H9 (cell line): ENCODE results near the gene HOXC6. TPM values are rescaled to one million over a fixed set of nuclear protein-coding genes. Genes with fewer than 3 reads are reported as not detected.

Source experiments
- DNase-seq: peaks from one replicate; pipeline ENCODE4 v3.0.0-alpha.2; 2017
- H2AFZ ChIP-seq: one replicate; pipeline ENCODE4 v1.6.1; 2013; ENCODE audit warnings: mild to moderate bottlenecking, low read length, control low read depth, moderate library complexity
- H2AK5ac ChIP-seq: 2 replicates; pipeline ENCODE4 v1.6.1; 2013; ENCODE audit warnings: low read length, control low read depth, mixed read lengths; ENCODE audit not compliant: insufficient read length
- H2BK120ac ChIP-seq: one replicate; pipeline ENCODE4 v1.6.1; 2013; ENCODE audit warnings: low read depth, mild to moderate bottlenecking, low read length, control low read depth, inconsistent platforms; ENCODE audit not compliant: poor library complexity, severe bottlenecking
- H2BK12ac ChIP-seq: 2 replicates; pipeline ENCODE4 v1.6.1; 2013; ENCODE audit warnings: low read length, control low read depth, mixed read lengths, low read depth; ENCODE audit not compliant: insufficient read length
- H2BK15ac ChIP-seq: 2 replicates; pipeline ENCODE4 v1.6.1; 2013; ENCODE audit warnings: low read depth, low read length, control low read depth
- H2BK20ac ChIP-seq: one replicate; pipeline ENCODE4 v1.6.1; 2013; ENCODE audit warnings: low read depth, mild to moderate bottlenecking, low read length, control low read depth, inconsistent platforms; ENCODE audit not compliant: poor library complexity, severe bottlenecking
- H2BK5ac ChIP-seq: 2 replicates; pipeline ENCODE4 v1.6.1; 2013; ENCODE audit warnings: low read length, control low read depth, mixed read lengths; ENCODE audit not compliant: insufficient read length
- H3K14ac ChIP-seq: 2 replicates; pipeline ENCODE4 v1.6.1; 2013; ENCODE audit warnings: low read length, control low read depth; ENCODE audit not compliant: insufficient read depth
- H3K18ac ChIP-seq: 2 replicates; pipeline ENCODE4 v1.6.1; 2013; ENCODE audit warnings: low read depth, mild to moderate bottlenecking, mixed read lengths, low read length, control low read depth; ENCODE audit not compliant: insufficient read length
- H3K23ac ChIP-seq: 2 replicates; pipeline ENCODE4 v1.6.1; 2013; ENCODE audit warnings: low read length, control low read depth, mixed read lengths, low read depth; ENCODE audit not compliant: insufficient read length
- H3K23me2 ChIP-seq: 2 replicates; pipeline ENCODE4 v1.6.1; 2013; ENCODE audit warnings: low read depth, mild to moderate bottlenecking, mixed read lengths, low read length, control low read depth; ENCODE audit not compliant: insufficient read length, poor library complexity, severe bottlenecking
- H3K27ac ChIP-seq: 2 replicates; pipeline ENCODE4 v1.5.1; 2013; ENCODE audit warnings: low read length, control low read depth, mixed read lengths, low read depth; ENCODE audit not compliant: insufficient read length
- H3K27me3 ChIP-seq: 2 replicates; pipeline ENCODE4 v1.6.1; 2013; ENCODE audit warnings: low read length, control low read depth, inconsistent platforms; ENCODE audit not compliant: insufficient read depth
- H3K4ac ChIP-seq: 2 replicates; pipeline ENCODE4 v1.6.1; 2013; ENCODE audit warnings: low read depth, mild to moderate bottlenecking, control low read depth, inconsistent platforms, low read length, moderate library complexity
- H3K4me1 ChIP-seq: 2 replicates; pipeline ENCODE4 v1.6.1; 2013; ENCODE audit warnings: low read length, control low read depth, inconsistent platforms; ENCODE audit not compliant: insufficient read depth
- H3K4me2 ChIP-seq: 2 replicates; pipeline ENCODE4 v1.6.1; 2013; ENCODE audit warnings: low read length, control low read depth, mixed read lengths; ENCODE audit not compliant: insufficient read length, insufficient read depth
- H3K56ac ChIP-seq: 2 replicates; pipeline ENCODE4 v1.6.1; 2013; ENCODE audit warnings: low read depth, mild to moderate bottlenecking, mixed read lengths, low read length, control low read depth; ENCODE audit not compliant: insufficient read length
- H3K79me1 ChIP-seq: 2 replicates; pipeline ENCODE4 v1.6.1; 2013; ENCODE audit warnings: low read depth, mild to moderate bottlenecking, moderate library complexity, low read length, control low read depth, inconsistent platforms; ENCODE audit not compliant: insufficient read depth, poor library complexity, severe bottlenecking
- H3K79me2 ChIP-seq: 2 replicates; pipeline ENCODE4 v1.6.1; 2013; ENCODE audit warnings: low read length, control low read depth, inconsistent platforms; ENCODE audit not compliant: insufficient read depth
- H3K9ac ChIP-seq: 2 replicates; pipeline ENCODE4 v1.6.1; 2013; ENCODE audit warnings: low read length, control low read depth, mixed read lengths; ENCODE audit not compliant: insufficient read length; ENCODE audit errors: extremely low read depth
- H3K9me3 ChIP-seq: one replicate; pipeline ENCODE4 v1.6.1; 2013; ENCODE audit warnings: low read depth, low read length, inconsistent platforms; ENCODE audit not compliant: control insufficient read depth
- H3T11ph ChIP-seq: one replicate; pipeline ENCODE4 v1.6.1; 2013; ENCODE audit warnings: mild to moderate bottlenecking, low read length, control low read depth, inconsistent platforms
- H4K20me1 ChIP-seq: one replicate; pipeline ENCODE4 v1.6.1; 2013; ENCODE audit not compliant: control insufficient read depth, insufficient read length, insufficient read depth
- H4K5ac ChIP-seq: 2 replicates; pipeline ENCODE4 v1.6.1; 2013; ENCODE audit warnings: low read depth, mild to moderate bottlenecking, mixed read lengths, low read length, control low read depth; ENCODE audit not compliant: insufficient read length
- H4K8ac ChIP-seq: replicated peaks from 2 replicates; pipeline ENCODE4 v1.6.1; 2013; ENCODE audit warnings: low read length, control low read depth, mixed read lengths, low read depth; ENCODE audit not compliant: insufficient read length
- H4K91ac ChIP-seq: 2 replicates; pipeline ENCODE4 v1.6.1; 2013; ENCODE audit warnings: low read depth, mild to moderate bottlenecking, moderate library complexity, mixed read lengths, low read length, control low read depth; ENCODE audit not compliant: insufficient read length
- H3K27ac Mint-ChIP-seq, 3 experiments: 2 replicates in 2 of 3; 3 replicates in 1 of 3; pipeline ENCODE4 v1.8.0; 2020 to 2021; ENCODE audit warnings: mixed read lengths in 3 of 3, mild to moderate bottlenecking in 1 of 3, moderate library complexity in 1 of 3
- H3K27me3 Mint-ChIP-seq: 2 replicates; pipeline ENCODE4 v1.8.0; 2021; ENCODE audit warnings: low read depth, mild to moderate bottlenecking, moderate library complexity, mixed read lengths
- H3K36me3 Mint-ChIP-seq, 3 experiments: 2 replicates in 2 of 3; 3 replicates in 1 of 3; pipeline ENCODE4 v1.8.0; 2020 to 2021; ENCODE audit warnings: low read depth in 3 of 3, mixed read lengths in 3 of 3; ENCODE audit not compliant: insufficient read depth in 1 of 3
- H3K4me1 Mint-ChIP-seq, 2 experiments: 2 replicates each; pipeline ENCODE4 v1.8.0; 2020; ENCODE audit warnings: mixed read lengths in 2 of 2
- H3K4me3 Mint-ChIP-seq, 2 experiments: 2 replicates in 1 of 2; 3 replicates in 1 of 2; pipeline ENCODE4 v1.8.0; 2020 to 2021; ENCODE audit warnings: mild to moderate bottlenecking in 2 of 2, mixed read lengths in 2 of 2, moderate library complexity in 1 of 2
- H3K9me3 Mint-ChIP-seq, 2 experiments: 2 replicates in 1 of 2; 3 replicates in 1 of 2; pipeline ENCODE4 v1.8.0; 2020; ENCODE audit warnings: mild to moderate bottlenecking in 2 of 2, mixed read lengths in 2 of 2, moderate library complexity in 1 of 2
- CTCF ChIP-seq: fragments of 200-600 bp; sonication (generic); conservative IDR thresholded peaks from 3 replicates; pipeline ENCODE4 v1.8.0; 2021; ENCODE audit warnings: antibody characterized with exemption, mild to moderate bottlenecking
- WGBS: extraction: QIAGEN DNeasy Blood & Tissue Kit; methylation state at CpG from one replicate; pipeline ENCODE4 v1.1.7; 2013; ENCODE audit warnings: missing lambda C conversion rate, low lambda C conversion rate, mixed read lengths; ENCODE audit not compliant: insufficient read length; ENCODE audit errors: extremely low coverage; 5-methylcytosine and 5-hydroxymethylcytosine counted together
- total RNA-seq: library from RNA; stranded (reverse); gene quantifications from 2 replicates; pipeline ENCODE4 v1.2.1, GENCODE V29; 2021

The HOXC6 gene
- total RNA-seq, 1 experiment from 2014 or later = not detected

GRCh38 chr12:54035568-54036264, 7.5 kb downstream of the HOXC6 start:
- H3K27me3 Mint-ChIP-seq = peaks cover 99% of the 10 kb centered on the region

More at GRCh38 chr12:54035568-54036264, 7.5 kb downstream of the HOXC6 start:
- Histone ChIP-seq H3K79me1 (no peaks in the 10 kb centered on the region), H4K91ac (no peak overlapping the region), H4K20me1 (no peaks in the 10 kb centered on the region), H2BK12ac (no peak overlapping the region), H2BK20ac (no peak overlapping the region), H3K79me2 (no peaks in the 10 kb centered on the region), H3K23me2 (no peaks in the 10 kb centered on the region), H2BK5ac (no peak overlapping the region), H2BK120ac (no peak overlapping the region), H3K4ac (no peak overlapping the region), H3K18ac (no peak overlapping the region), H4K8ac (no peak overlapping the region), H3K23ac (no peak overlapping the region), H3K9me3 (no peaks in the 10 kb centered on the region), H2BK15ac (no peak overlapping the region), H3K27ac (no peak overlapping the region), H3K27me3 (peaks cover 99% of the 10 kb centered on the region), H4K5ac (no peak overlapping the region), H2AK5ac (no peak overlapping the region), H3K56ac (no peak overlapping the region), H3K14ac (no peak overlapping the region), H3K4me2 (no peak overlapping the region), H3K4me1 (no peaks in the 10 kb centered on the region), H3K9ac (no peak overlapping the region), H2AFZ (no peak overlapping the region), H3T11ph (no peak overlapping the region)
- WGBS = no CpG with 5 or more reads among the region's 6 CpGs
- peaks cover 0 to 6% (median 0%) of the 10 kb centered on the region in 3 experiments; a peak in 2 of 7 replicates for H3K36me3 Mint-ChIP-seq
- H3K27ac Mint-ChIP-seq = no peak overlapping the region
- no peak for DNase-seq
- H3K4me1 Mint-ChIP-seq = peaks cover 7 to 19% of the 10 kb centered on the region in 2 experiments
- TF ChIP-seq CTCF = no peak
- H3K9me3 Mint-ChIP-seq = peaks cover 7 to 11% of the 10 kb centered on the region in 2 experiments; a peak in 3 of 5 replicates
- H3K4me3 Mint-ChIP-seq = 0 out of 5 replicates have a peak overlapping the region, but pooled peaks of 1 of the 2 experiments have one; percentile 12
